SK-N-SH (cell line): Measurements from ENCODE around the gene PMM2.

ENCODE experiments used
- CTCF ChIP-seq: fragments of 200-600 bp; sonication (generic); IDR thresholded peaks from 2 replicates; pipeline ENCODE4 v1.6.1; 2017; ENCODE audit warnings: antibody characterized with exemption, mild to moderate bottlenecking, moderate library complexity
- EP300 ChIP-seq, 2 experiments: IDR thresholded peaks; 2 replicates each; pipeline versions ENCODE4 v1.4.0 to v1.6.1; 2012; ENCODE audit warnings: borderline replicate concordance in 1 of 2, low read depth in 1 of 2, low read length in 1 of 2
- FOXM1 ChIP-seq: IDR thresholded peaks from 2 replicates; pipeline ENCODE4 v1.4.0; 2012; ENCODE audit warnings: low read depth, mild to moderate bottlenecking
- JUND ChIP-seq: IDR thresholded peaks from 2 replicates; pipeline ENCODE4 v1.4.0; 2012
- RCOR1 ChIP-seq: fragments of 150-350 bp; IDR thresholded peaks from 2 replicates; pipeline ENCODE4 v1.6.1; 2017; ENCODE audit warnings: antibody characterized with exemption, low read length
- SMC3 ChIP-seq: IDR thresholded peaks from 2 replicates; pipeline ENCODE4 v1.6.1; 2012; ENCODE audit warnings: low read depth, low read length, improper control_type of control experiment
- TCF12 ChIP-seq: IDR thresholded peaks from 2 replicates; pipeline ENCODE4 v1.4.0; 2012
- YY1 ChIP-seq: IDR thresholded peaks from 2 replicates; pipeline ENCODE4 v1.4.0; 2012; ENCODE audit warnings: low read depth, mild to moderate bottlenecking
- ZBTB33 ChIP-seq: IDR thresholded peaks from 2 replicates; pipeline ENCODE4 v1.4.0; 2012; ENCODE audit warnings: low read depth, borderline replicate concordance

- TF ChIP-seq EP300 (IDR thresholded peaks at IDR 0.05; ENCODE audit: borderline replicate concordance in 1 of 2, low read depth in 1 of 2, low read length in 1 of 2) (no peak), ZBTB33 (no peak), SMC3 (no peak), RCOR1 (no peak), JUND (no peak), CTCF (no peak), YY1 (no peak), TCF12 (no peak), FOXM1 (no peak)
Measured at GRCh38 chr16:8847145-8847544, 49.5 kb downstream of the PMM2 start.
